Adrenal gland (tissue), 5 donors: ENCODE results near the gene MIER2.

Experiments used
- POLR2A ChIP-seq, 2 donors: fragments of 450-650 bp; IDR thresholded peaks; one replicate each; pipeline ENCODE4 v1.6.1; 2017; ENCODE audit warnings: antibody characterized with exemption in 2 of 2, mild to moderate bottlenecking in 2 of 2, moderate library complexity in 1 of 2
- TF ChIP-seq, protein P1 (sequence below), 6 experiments: fragments of 450-650 bp in 4 of 6; fragments of 200-600 bp in 2 of 6; sonication (generic) in 1 of 6; IDR thresholded peaks; 1 replicate in 5 of 6; 2 replicates in 1 of 6; pipeline versions ENCODE4 v1.5.1 to v1.8.0; 2016 to 2021; ENCODE audit warnings: antibody characterized with exemption in 6 of 6, mild to moderate bottlenecking in 2 of 6, moderate library complexity in 1 of 6
- donor health status: DM: no; HTN: no; CAD: no.

DNA sequence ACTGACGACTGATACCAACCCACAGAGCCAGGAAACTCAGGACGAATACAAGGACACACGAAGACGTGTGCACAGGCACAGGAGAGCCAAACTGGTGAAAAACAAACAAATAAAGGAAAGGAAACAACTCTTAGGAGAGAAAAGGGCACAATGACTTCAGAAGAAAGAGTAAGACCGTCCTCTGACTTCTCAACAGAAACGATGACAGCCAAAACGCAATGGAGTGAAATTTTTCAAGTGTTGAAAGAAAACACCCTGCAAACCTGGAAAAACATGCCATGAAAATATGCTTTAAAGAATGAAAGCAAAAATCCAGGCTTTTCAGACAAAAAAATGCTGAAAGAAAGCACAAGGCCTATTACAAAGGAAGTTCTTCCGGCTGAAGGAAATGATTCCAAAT, 28.8 kb downstream of the MIER2 start:
- TF ChIP-seq, protein P1, sequence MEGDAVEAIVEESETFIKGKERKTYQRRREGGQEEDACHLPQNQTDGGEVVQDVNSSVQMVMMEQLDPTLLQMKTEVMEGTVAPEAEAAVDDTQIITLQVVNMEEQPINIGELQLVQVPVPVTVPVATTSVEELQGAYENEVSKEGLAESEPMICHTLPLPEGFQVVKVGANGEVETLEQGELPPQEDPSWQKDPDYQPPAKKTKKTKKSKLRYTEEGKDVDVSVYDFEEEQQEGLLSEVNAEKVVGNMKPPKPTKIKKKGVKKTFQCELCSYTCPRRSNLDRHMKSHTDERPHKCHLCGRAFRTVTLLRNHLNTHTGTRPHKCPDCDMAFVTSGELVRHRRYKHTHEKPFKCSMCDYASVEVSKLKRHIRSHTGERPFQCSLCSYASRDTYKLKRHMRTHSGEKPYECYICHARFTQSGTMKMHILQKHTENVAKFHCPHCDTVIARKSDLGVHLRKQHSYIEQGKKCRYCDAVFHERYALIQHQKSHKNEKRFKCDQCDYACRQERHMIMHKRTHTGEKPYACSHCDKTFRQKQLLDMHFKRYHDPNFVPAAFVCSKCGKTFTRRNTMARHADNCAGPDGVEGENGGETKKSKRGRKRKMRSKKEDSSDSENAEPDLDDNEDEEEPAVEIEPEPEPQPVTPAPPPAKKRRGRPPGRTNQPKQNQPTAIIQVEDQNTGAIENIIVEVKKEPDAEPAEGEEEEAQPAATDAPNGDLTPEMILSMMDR (IDR thresholded peaks at IDR 0.05), result no peak
- no peak for TF ChIP-seq POLR2A (IDR thresholded peaks at IDR 0.05)
